Activated CD8-positive, alpha-beta memory T cell treated with anti-CD3 and anti-CD28 coated beads, Interleukin-2, amount 50 U/mL, for 1 hour (primary cell): ENCODE measurements around the gene SAMD4A.

Experiments
- DNase-seq: peaks from one replicate; pipeline ENCODE4 v3.0.0-alpha.2; 2020; ENCODE audit errors: extremely low read depth

SAMD4A gene

GRCh38 chr14:54683882-54684794, 117.2 kb downstream of the SAMD4A start:
- no peak for DNase-seq

DNA sequence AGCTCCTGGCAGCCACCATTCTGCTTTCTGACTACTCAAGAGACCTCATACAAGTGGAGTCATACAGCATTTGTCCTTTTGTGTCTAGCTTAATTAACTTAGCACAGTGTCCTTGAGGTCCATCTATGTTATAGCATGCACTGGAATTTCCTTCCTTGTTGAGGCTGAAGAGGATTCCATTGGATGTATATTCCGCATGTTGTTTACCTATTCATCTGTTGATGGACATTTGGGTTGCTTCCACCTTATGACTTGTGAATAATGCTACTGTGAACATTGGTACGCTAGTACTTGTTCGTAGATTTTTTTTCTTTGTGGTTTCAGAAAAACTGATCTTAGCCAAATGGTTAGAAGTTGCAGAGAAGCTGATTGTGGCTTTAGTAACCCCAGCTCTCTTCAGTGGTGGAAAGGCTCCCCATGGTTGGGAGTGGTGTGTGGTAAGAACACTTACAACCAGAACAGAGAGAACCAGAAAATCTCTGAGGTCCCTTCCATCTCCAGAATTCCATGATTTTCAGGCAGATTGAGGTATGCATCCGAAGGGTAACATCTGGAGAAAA, 118.4 kb downstream of the SAMD4A start:
- DNase-seq, result no peak

GRCh38 chr14:54686219-54686870, 119.4 kb downstream of the SAMD4A start:
- DNase-seq, result no peak

DNA sequence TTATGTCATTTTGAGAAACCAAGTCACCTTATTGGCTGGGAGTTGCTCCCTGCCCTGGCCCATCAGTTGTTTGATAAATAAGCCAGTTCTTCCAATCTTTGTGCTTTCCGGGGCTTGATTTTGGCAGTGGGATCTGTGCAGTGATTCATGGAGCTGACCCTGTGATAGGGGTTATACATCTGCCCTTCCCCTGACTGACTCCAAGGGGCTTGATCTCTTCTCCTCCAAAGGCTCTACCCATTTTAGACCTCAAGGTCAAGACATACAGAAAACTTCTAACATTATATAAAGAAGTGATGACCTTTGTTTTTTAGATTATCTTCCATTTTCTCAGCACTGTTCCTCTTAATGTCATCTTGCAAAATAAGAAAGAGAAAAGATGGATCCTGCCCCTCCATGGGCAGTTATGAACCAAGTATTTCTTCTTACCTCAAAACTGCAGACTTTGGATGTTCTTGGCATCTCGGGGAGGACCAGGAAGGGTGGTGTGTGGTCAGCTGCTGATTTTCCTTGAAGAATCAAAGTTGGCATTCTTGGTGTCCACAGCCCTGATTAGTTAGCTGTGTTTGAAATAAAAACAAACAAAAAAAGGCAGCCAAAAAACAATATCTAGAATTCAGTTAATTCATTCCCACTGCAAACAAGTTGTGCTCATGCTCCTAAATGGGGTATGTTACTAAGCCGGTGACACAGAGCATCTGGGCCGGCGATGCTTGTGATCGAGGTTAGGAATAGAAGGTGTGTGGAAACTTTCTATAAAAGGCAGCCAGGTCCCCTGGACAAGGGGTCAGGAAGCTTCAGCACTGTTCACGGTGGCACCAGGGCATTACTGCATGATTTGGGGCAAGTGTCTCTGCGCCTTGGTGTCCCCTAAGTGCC, 120.2 kb downstream of the SAMD4A start:
- DNase-seq, result no peak

GRCh38 chr14:54687750-54688119, 120.8 kb downstream of the SAMD4A start:
- DNase-seq, result no peak

DNA sequence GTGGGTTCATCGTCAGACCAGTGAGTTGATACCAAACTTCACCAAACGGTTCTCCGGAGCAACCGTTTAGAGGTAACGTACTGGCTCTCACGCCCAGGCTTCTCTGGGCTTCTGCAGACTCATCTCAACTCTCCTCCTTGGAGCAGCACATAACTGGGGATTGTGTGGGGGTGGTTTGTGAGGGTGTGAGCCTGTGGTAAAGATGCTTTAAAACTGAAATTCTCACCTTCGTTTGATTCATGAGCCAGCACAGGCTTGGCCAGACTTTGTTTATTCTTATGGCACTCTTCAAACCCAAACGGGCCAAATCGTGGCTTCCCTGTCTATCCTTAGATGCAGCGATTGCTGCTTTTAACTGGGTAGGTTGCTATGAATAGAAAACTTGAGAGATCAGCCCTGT, 121.3 kb downstream of the SAMD4A start:
- no peak for DNase-seq

DNA sequence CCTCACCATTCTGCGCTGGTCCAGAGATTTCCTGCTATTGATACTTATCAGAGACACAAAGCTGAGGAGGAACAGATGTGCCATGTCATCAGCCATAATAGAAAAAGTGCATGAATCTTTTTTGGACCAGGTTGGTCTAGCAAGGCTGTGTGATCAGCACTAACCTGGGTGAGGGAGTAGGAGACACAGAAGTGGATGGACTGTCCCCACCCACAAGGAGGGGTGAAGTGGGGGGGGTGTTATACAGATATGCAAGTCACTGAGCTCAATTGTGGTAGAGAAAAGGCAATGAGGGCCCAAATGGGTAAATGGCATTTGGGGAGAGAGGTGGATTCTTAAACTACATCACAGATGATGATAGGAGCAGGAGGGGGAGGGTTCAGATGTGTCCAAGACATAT, 123.0 kb downstream of the SAMD4A start:
- no peak for DNase-seq

GRCh38 chr14:54690887-54691286, 124.0 kb downstream of the SAMD4A start:
- DNase-seq, result no peak

GRCh38 chr14:54691525-54692283, 124.8 kb downstream of the SAMD4A start:
- no peak for DNase-seq

GRCh38 chr14:54692284-54692772, 125.4 kb downstream of the SAMD4A start:
- no peak for DNase-seq

DNA sequence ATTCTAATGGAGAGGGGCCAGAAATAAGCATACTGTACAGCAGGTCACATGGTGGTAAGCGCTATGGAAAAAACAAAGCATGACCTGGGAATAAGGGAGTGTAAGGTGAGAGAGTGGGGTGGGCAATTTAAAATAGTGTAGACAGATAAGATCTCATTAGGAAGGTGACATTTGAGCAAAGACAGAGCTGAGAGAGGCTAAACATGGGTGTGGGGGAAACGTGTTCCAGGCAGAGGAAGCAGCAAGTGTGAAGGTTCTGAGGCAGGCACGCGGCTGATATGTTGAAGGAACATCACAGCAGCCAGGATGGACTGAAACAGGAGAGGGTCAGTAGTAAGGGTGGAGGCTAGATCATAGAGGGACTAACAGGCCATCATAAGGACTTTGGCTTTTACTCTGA, 126.8 kb downstream of the SAMD4A start:
- DNase-seq, result no peak

DNA sequence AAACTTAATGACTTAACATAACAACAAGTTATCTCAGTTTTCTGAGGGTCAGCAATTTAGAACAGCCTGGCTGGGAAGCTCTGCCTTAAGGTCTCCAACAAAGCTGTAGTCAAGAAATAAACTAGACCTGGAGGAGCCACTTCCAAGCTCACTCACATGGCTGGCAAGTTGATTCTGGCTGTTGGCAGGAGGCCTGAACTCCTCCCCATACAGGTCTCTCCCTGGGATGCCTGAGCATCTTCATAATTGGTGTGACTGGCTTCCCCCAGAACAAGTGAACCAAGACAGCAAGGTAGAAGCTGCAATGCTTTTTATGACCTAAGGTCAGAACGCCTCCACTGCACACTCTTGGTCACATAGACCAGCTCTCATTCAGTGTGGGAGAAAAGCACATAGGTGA, 128.3 kb downstream of the SAMD4A start:
- DNase-seq, result no peak

- no peak for DNase-seq
Measured at GRCh38 chr14:54697001-54697400, 130.1 kb downstream of the SAMD4A start.

GRCh38 chr14:54697803-54698202, 130.9 kb downstream of the SAMD4A start:
- no peak for DNase-seq

DNA sequence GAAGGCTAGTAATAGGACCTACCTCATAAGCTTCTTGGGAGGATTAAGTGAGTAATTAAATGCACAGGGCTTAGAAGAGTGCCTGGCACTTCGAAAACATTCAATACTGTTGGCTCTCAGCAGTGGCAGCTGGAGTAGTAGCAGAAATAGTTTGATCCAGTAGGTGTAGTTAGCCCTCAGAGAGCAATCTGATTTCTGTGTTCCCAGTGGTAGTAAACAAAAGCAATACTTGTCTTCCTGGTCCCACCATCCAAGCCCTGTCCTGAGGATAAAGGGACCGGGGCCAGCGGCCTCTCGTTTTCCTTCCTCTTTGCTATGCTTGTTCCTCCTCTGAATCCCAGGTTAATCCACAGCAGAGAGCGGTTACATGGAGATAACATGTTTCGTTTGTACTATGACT, 131.6 kb downstream of the SAMD4A start:
- no peak for DNase-seq

DNA sequence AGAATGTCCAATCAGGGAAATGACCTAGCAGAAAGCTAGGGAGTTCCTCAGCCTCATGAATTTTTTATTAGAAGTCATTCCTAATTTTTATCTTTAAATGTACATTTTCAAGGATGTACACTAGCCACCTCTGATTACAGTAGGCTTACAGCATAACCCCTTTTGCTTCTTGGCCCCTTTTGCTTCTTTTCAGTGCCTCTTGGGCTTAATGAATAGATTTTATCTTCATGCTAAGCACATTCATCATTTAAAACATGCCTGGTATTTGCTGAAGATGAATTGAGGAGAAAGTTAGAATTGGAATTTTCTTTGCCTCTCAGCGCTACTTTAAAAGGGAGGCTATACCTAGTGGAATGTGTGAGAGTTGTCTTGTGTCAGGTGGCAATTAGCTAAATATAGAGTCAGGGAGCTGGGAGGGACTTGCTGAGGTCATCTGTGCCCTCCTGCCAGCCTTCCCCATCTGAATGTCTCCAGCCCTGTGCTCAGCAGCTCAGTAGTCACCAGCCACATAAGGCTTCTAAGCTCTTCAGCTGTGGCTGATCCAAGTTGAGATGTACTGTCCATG, 132.1 kb downstream of the SAMD4A start:
- no peak for DNase-seq

DNA sequence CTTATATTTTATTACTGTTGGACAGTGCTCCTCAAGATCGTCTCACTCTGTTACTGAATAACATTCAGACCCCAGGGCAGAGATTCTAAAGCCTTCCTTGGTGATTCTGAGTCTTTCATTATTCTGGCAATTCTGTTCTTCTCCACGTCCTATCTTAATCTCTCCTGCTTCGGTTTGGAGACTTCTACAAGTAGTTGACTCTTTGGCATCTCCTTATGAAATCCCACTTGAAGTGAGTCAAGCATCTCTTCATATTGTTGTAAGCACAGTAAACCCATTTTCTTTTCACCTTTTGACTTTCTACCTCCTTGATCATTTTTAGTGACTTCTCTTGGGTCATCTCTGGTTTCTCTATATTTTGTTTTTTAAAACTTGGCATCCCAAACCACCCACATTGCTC, 132.8 kb downstream of the SAMD4A start:
- no peak for DNase-seq

DNA sequence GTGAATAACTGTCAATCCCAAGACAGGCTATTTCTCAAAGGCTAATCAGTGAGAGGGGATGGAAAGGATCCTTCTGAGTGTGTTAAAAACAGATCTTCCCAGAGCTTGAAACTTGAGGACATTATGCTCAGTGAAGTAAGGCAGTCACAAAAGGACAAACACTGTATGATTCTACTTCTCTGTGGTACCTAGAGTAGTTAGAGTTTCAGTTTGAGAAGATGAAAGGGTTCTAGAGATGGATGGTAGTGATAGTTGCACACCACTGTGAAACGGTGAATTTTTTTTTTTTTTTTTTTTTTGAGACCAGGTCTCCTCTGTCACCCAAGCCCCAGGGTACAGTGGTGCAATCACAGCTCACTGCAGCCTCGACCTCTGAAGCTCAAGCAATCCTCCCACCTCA, 133.8 kb downstream of the SAMD4A start:
- DNase-seq, result no peak

- DNase-seq, result no peak
Measured at GRCh38 chr14:54702014-54702491, 135.1 kb downstream of the SAMD4A start.

DNA sequence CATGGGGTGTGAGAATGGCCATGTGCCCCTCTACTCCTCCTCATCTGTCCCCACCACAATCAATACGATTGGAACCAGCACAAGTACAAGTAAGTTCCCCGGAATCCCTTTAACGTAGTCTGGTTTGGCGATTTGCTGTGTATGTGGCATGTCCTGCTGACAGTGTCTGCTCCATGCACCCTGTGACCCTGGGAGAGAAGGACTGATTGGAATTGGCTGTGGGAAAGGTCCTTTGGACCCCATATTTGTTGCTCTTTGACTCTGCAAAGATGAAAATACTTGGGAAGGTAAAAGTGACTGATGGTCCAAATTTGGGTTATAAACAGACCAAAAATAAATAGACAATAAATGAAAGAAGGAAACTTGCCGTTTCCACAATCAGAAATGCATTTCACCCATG, 135.6 kb downstream of the SAMD4A start:
- no peak for DNase-seq

DNA sequence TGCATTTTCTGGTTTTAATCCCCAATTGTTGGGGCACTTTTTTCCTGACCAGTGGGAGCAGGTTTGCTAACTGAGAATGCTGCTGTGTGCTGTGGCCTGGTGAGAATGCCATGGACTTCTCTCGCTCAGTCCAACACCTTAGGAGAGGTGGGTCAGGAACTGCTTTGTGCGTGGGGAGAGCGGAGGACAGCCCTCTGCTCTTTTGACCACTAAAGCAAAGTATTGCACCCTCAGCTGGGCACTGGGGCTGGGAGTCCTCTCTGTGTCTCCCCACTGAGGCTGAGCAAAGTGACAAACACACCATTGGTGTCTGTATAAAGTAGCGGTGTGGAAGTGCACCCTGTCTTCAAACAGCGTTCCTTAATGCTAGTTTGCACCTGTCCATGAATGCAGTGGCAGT, 136.2 kb downstream of the SAMD4A start:
- no peak for DNase-seq
